Activated naive CD8-positive, alpha-beta T cell treated with anti-CD3 and anti-CD28 coated beads, Interleukin-2, amount 50 U/mL, for 24 hours (primary cell): ENCODE data around the gene CIPC.
A peak's percentile ranks its signal among the peaks of the same experiment; 100 is the strongest.

ENCODE experiments used
- ATAC-seq: fragments of 150-1000 bp; cut with Tn5 transposase; one replicate; pipeline ENCODE4 v1.10.0; 2021
- DNase-seq: peaks from one replicate; pipeline ENCODE4 v3.0.0; 2021
- H3K27ac Mint-ChIP-seq: one replicate; pipeline ENCODE4 v1.8.0; 2021; ENCODE audit warnings: mild to moderate bottlenecking, mixed read lengths
- H3K27me3 Mint-ChIP-seq: one replicate; pipeline ENCODE4 v1.8.0; 2021; ENCODE audit warnings: mixed read lengths
- H3K36me3 Mint-ChIP-seq: one replicate; pipeline ENCODE4 v1.8.0; 2021; ENCODE audit warnings: low read depth, mixed read lengths
- H3K4me1 Mint-ChIP-seq: one replicate; pipeline ENCODE4 v1.8.0; 2021; ENCODE audit warnings: mixed read lengths
- H3K4me3 Mint-ChIP-seq: one replicate; pipeline ENCODE4 v1.8.0; 2021; ENCODE audit warnings: mild to moderate bottlenecking, moderate library complexity, mixed read lengths
- H3K9me3 Mint-ChIP-seq: one replicate; pipeline ENCODE4 v1.8.0; 2021; ENCODE audit warnings: mixed read lengths

The CIPC gene

DNA sequence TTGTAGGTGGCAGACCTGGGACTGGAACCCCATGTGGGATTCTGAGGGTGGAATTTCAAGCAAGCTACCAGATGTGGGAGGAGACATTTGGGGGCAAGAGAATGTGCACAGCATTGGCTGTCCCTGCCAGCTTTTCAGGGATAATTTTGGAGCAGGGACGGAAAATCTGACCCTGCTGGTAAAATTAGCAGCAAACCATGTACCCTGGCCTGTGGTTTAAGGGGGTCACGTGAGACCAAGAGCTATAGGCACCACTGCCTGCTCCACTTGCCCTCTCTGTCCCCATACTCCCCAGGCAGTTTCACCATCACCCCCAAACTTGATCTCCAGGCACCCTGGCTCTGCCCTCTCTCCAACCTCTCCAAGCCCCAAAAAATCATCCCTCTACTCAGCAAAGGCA is 57.0 kb downstream of the CIPC start:
- no peak overlapping the region for H3K4me3 Mint-ChIP-seq
- H3K9me3 Mint-ChIP-seq: no peaks in the 10 kb centered on the region
- no peak for DNase-seq
- H3K36me3 Mint-ChIP-seq: no peaks in the 10 kb centered on the region
- no peak for ATAC-seq
- H3K27me3 Mint-ChIP-seq: peaks cover 37% of the 10 kb centered on the region
- H3K27ac Mint-ChIP-seq: no peak overlapping the region
- no peaks in the 10 kb centered on the region for H3K4me1 Mint-ChIP-seq

DNA sequence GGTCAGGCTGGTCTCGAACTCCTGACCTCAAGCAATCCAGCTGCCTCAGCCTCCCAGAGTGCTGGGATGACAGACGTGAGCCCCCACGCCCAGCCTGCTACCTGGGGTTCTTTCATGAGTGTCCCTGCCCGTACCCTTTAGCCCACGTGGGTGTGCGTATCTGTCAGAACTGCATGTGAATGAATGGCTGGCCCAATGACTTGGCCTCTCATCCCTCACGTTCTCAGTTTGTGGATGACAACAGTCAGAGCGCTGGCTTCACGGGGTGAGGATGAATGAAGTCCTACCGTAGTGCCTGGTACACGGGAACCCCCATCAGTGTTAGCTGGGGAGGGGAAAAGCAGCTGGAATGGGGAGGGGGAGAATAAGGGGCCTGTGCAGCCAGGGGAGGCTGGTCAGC is 59.7 kb downstream of the CIPC start:
- H3K27me3 Mint-ChIP-seq: peaks cover 38% of the 10 kb centered on the region
- H3K27ac Mint-ChIP-seq: no peak overlapping the region
- H3K4me3 Mint-ChIP-seq: no peak overlapping the region
- DNase-seq (no peak), ATAC-seq (no peak)
- no peaks in the 10 kb centered on the region for H3K36me3 Mint-ChIP-seq
- H3K9me3 Mint-ChIP-seq: no peaks in the 10 kb centered on the region
- H3K4me1 Mint-ChIP-seq: no peaks in the 10 kb centered on the region

- H3K36me3 Mint-ChIP-seq: no peaks in the 10 kb centered on the region
Measured at GRCh38 chr14:77158175-77158881, 60.3 kb downstream of the CIPC start.

GRCh38 chr14:77158882-77159255 is 60.8 kb downstream of the CIPC start:
- peaks cover 34% of the 10 kb centered on the region for H3K27me3 Mint-ChIP-seq
- DNase-seq (no peak), ATAC-seq (no peak)
- H3K36me3 Mint-ChIP-seq: no peaks in the 10 kb centered on the region
- no peak overlapping the region for H3K4me3 Mint-ChIP-seq
- H3K27ac Mint-ChIP-seq: no peak overlapping the region
- H3K4me1 Mint-ChIP-seq: no peaks in the 10 kb centered on the region
- H3K9me3 Mint-ChIP-seq: no peaks in the 10 kb centered on the region

More at GRCh38 chr14:77158175-77158881, 60.3 kb downstream of the CIPC start:
- H3K27me3 Mint-ChIP-seq: peaks cover 35% of the 10 kb centered on the region
- no peak overlapping the region for H3K27ac Mint-ChIP-seq
- H3K4me3 Mint-ChIP-seq: no peak overlapping the region
- ATAC-seq (peak; percentile 20), DNase-seq (no peak)
- H3K9me3 Mint-ChIP-seq: no peaks in the 10 kb centered on the region
- no peaks in the 10 kb centered on the region for H3K4me1 Mint-ChIP-seq

GRCh38 chr14:77161011-77161410 is 63.0 kb downstream of the CIPC start:
- no peak overlapping the region for H3K4me3 Mint-ChIP-seq
- ATAC-seq: no peak
- no peaks in the 10 kb centered on the region for H3K36me3 Mint-ChIP-seq
- no peak for DNase-seq
- H3K4me1 Mint-ChIP-seq: no peaks in the 10 kb centered on the region
- H3K27me3 Mint-ChIP-seq: peaks cover 26% of the 10 kb centered on the region
- H3K9me3 Mint-ChIP-seq: no peaks in the 10 kb centered on the region
- H3K27ac Mint-ChIP-seq: no peak overlapping the region
